Right renal cortex interstitium (tissue), 3 donors: ENCODE data around the gene FRMPD1. TPM values are rescaled to one million over a fixed set of nuclear protein-coding genes. Genes with fewer than 3 reads are reported as not detected.
A peak's percentile ranks its signal among the peaks of the same experiment; 100 is the strongest.
"Not testable (repeated sequence)": the region's sequence is repeated elsewhere in the genome, so short reads cannot be mapped to it uniquely, and the experiment has no call there.

Experiments used
- DNase-seq, 3 donors: peaks; one replicate each; pipeline ENCODE4 v3.0.0-alpha.2; 2013; ENCODE audit warnings: low read depth in 3 of 3, low spot score in 2 of 3
- polyA plus RNA-seq, 3 donors: library from polyadenylated mRNA; unstranded; fragments of 120-200 nt; gene quantifications; one replicate each; pipeline ENCODE4 v1.2.1, GENCODE V29; 2013; ENCODE audit not compliant: insufficient read length in 3 of 3

Gene FRMPD1
- polyA plus RNA-seq, 3 donors = 0.68 to 0.89 (median 0.81) TPM

GRCh38 chr9:37730256-37730655, 79.5 kb downstream of the FRMPD1 start:
- DNase-seq = no peak

- DNase-seq = no peak
These were observed 80.1 kb downstream of the FRMPD1 start for GRCh38 chr9:37730839-37731238.

GRCh38 chr9:37732086-37732741, 81.5 kb downstream of the FRMPD1 start:
- DNase-seq = no peak

- DNase-seq = no peak
These were observed 82.2 kb downstream of the FRMPD1 start for GRCh38 chr9:37732952-37733351.

- no peak for DNase-seq
These were observed 88.5 kb downstream of the FRMPD1 start for GRCh38 chr9:37739222-37739621.

GRCh38 chr9:37740128-37740527, 89.4 kb downstream of the FRMPD1 start:
- DNase-seq = no peak

- DNase-seq = no peak
These were observed 90.0 kb downstream of the FRMPD1 start for GRCh38 chr9:37740631-37741328.

GRCh38 chr9:37745970-37746369, 95.2 kb downstream of the FRMPD1 start:
- no peak for DNase-seq

GRCh38 chr9:37746448-37747270, 95.9 kb downstream of the FRMPD1 start:
- no peak for DNase-seq

GRCh38 chr9:37747271-37747753, 96.6 kb downstream of the FRMPD1 start:
- peak in 2 of 3 donors; percentile 6 to 24 for DNase-seq

- DNase-seq = no peak
These were observed 98.4 kb downstream of the FRMPD1 start for GRCh38 chr9:37749129-37749528.

- no peak for DNase-seq
These were observed 100.4 kb downstream of the FRMPD1 start for GRCh38 chr9:37751186-37751585.

GRCh38 chr9:37751704-37752103, 101.0 kb downstream of the FRMPD1 start:
- DNase-seq = not testable (repeated sequence)

GRCh38 chr9:37752112-37752511, 101.4 kb downstream of the FRMPD1 start:
- DNase-seq = not testable (repeated sequence)

GRCh38 chr9:37752642-37753488, 102.1 kb downstream of the FRMPD1 start:
- DNase-seq = no peak

GRCh38 chr9:37753489-37754190, 102.9 kb downstream of the FRMPD1 start, which contains the start of gene TRMT10B:
Gene TRMT10B (plus strand): TSS chr9:37753805. CDS start chr9:37761932, 8,127 bp downstream.
- DNase-seq = peak; percentile 45 to 72 (median 58)

- DNase-seq = no peak
These were observed 108.0 kb downstream of the FRMPD1 start for GRCh38 chr9:37758747-37759146.

- DNase-seq = no peak
These were observed 109.8 kb downstream of the FRMPD1 start for GRCh38 chr9:37760416-37761161.

- DNase-seq = no peak
These were observed 110.8 kb downstream of the FRMPD1 start for GRCh38 chr9:37761511-37761910.
